WTC11 (cell line): ENCODE results near the gene ZFAND3.

Source experiments
- CTCF ChIP-seq: fragments of 200-600 bp; IDR thresholded peaks from 2 replicates; pipeline ENCODE4 v1.8.0; 2022; ENCODE audit warnings: antibody characterized with exemption
- ESRRA ChIP-seq: sonication (generic); formaldehyde crosslinking; IDR thresholded peaks from 2 replicates; pipeline ENCODE4 v1.8.1; 2022; ENCODE audit warnings: mild to moderate bottlenecking, missing genetic modification reagents, borderline replicate concordance
- GTF2I ChIP-seq: fragments of 250-450 bp; sonication (Bioruptor Pico); conservative IDR thresholded peaks from 2 replicates; pipeline ENCODE4 v1.4.0; 2021; ENCODE audit warnings: mild to moderate bottlenecking
- MAX ChIP-seq: sonication (generic); formaldehyde crosslinking; IDR thresholded peaks from 2 replicates; pipeline ENCODE4 v1.8.0; 2022; ENCODE audit warnings: mild to moderate bottlenecking, missing genetic modification reagents
- OVOL2 ChIP-seq: fragments of 250-450 bp; sonication (Bioruptor Pico); IDR thresholded peaks from 2 replicates; pipeline ENCODE4 v1.9.0; 2021; ENCODE audit warnings: mild to moderate bottlenecking, borderline replicate concordance
- STAT6 ChIP-seq: sonication (generic); formaldehyde crosslinking; conservative IDR thresholded peaks from 2 replicates; pipeline ENCODE4 v1.8.1; 2023; ENCODE audit warnings: mild to moderate bottlenecking, low read depth, missing genetic modification reagents, moderate library complexity

- no peak for TF ChIP-seq ESRRA (CRISPR knock-in tag)
- TF ChIP-seq CTCF = no peak
- no peak for TF ChIP-seq OVOL2
- no peak for TF ChIP-seq MAX (CRISPR knock-in tag)
- no peak for TF ChIP-seq GTF2I (CRISPR knock-in tag)
- no peak for TF ChIP-seq STAT6 (CRISPR knock-in tag)
Observed at GRCh38 chr6:38193051-38193450, 373.5 kb downstream of the ZFAND3 start.
